GM19438 (cell line): Measurements from ENCODE around the gene APBA1.

ENCODE experiments used
- ATAC-seq: cut with Tn5 transposase; IDR thresholded peaks from one replicate; pipeline ENCODE4 v1.9.1; 2021; ENCODE audit warnings: low read depth; ENCODE audit not compliant: unreplicated experiment

Gene APBA1

GRCh38 chr9:69658987-69659675, 13.0 kb downstream of the APBA1 start:
- ATAC-seq = no peak

- ATAC-seq = no peak
These were observed 14.9 kb downstream of the APBA1 start for GRCh38 chr9:69657269-69657668.

GRCh38 chr9:69655065-69655464, 17.1 kb downstream of the APBA1 start:
- ATAC-seq = no peak

GRCh38 chr9:69653261-69653660, 18.9 kb downstream of the APBA1 start:
- no peak for ATAC-seq

GRCh38 chr9:69649566-69650250, 22.5 kb downstream of the APBA1 start:
- ATAC-seq = no peak

GRCh38 chr9:69647804-69648203, 24.4 kb downstream of the APBA1 start:
- ATAC-seq = no peak

GRCh38 chr9:69646810-69647209, 25.4 kb downstream of the APBA1 start:
- ATAC-seq = no peak

GRCh38 chr9:69645488-69645887, 26.7 kb downstream of the APBA1 start:
- ATAC-seq = no peak

- no peak for ATAC-seq
These were observed 29.1 kb downstream of the APBA1 start for GRCh38 chr9:69643098-69643497.

- ATAC-seq = no peak
These were observed 34.4 kb downstream of the APBA1 start for GRCh38 chr9:69637817-69638200.

GRCh38 chr9:69637193-69637816, 34.9 kb downstream of the APBA1 start:
- no peak for ATAC-seq

- ATAC-seq = no peak
These were observed 38.5 kb downstream of the APBA1 start for GRCh38 chr9:69633716-69634115.

- ATAC-seq = no peak
These were observed 39.4 kb downstream of the APBA1 start for GRCh38 chr9:69632768-69633167.

- no peak for ATAC-seq
These were observed 44.9 kb downstream of the APBA1 start for GRCh38 chr9:69627281-69627680.

- ATAC-seq = no peak
These were observed 48.9 kb downstream of the APBA1 start for GRCh38 chr9:69623276-69623675.

GRCh38 chr9:69622676-69623075, 49.5 kb downstream of the APBA1 start:
- ATAC-seq = no peak

GRCh38 chr9:69621730-69622460, 50.3 kb downstream of the APBA1 start:
- no peak for ATAC-seq

GRCh38 chr9:69620731-69621130, 51.4 kb downstream of the APBA1 start:
- ATAC-seq = no peak

GRCh38 chr9:69619233-69619632, 52.9 kb downstream of the APBA1 start:
- no peak for ATAC-seq

- ATAC-seq = no peak
These were observed 55.2 kb downstream of the APBA1 start for GRCh38 chr9:69617006-69617405.

- no peak for ATAC-seq
These were observed 56.3 kb downstream of the APBA1 start for GRCh38 chr9:69615880-69616279.
